WTC11 (cell line): ENCODE results near the gene DOHH. TPM values are rescaled to one million over a fixed set of nuclear protein-coding genes. Genes with fewer than 3 reads are reported as not detected.

Experiments
- ATAC-seq: fragments of 200-7000 bp; cut with Tn5 transposase; 2 replicates; pipeline ENCODE4 v1.10.0; 2021; ENCODE audit warnings: mild to moderate bottlenecking, moderate library complexity
- CTCF ChIA-PET: fragments of 300-600 bp; sonication (Branson Sonifier 250); formaldehyde crosslinking; loops from one replicate; lab custom pipeline; 2021; ENCODE audit warnings: antibody characterized with exemption; lab: Charles Lee
- POLR2A ChIA-PET: fragments of 350-600 bp; sonication (Branson Sonifier 250); formaldehyde crosslinking; loops from one replicate; lab custom pipeline; 2021; ENCODE audit warnings: antibody characterized with exemption; lab: Charles Lee
- DNase-seq: peaks from one replicate; pipeline ENCODE4 v3.0.0; 2021; ENCODE audit warnings: low spot score
- H3K27ac Mint-ChIP-seq: 2 replicates; pipeline ENCODE4 v1.8.0; 2021; ENCODE audit warnings: mixed read lengths
- H3K27me3 Mint-ChIP-seq: 2 replicates; pipeline ENCODE4 v1.8.0; 2021; ENCODE audit warnings: low read depth, mild to moderate bottlenecking, moderate library complexity, mixed read lengths
- H3K36me3 Mint-ChIP-seq: 2 replicates; pipeline ENCODE4 v1.8.0; 2021; ENCODE audit warnings: mixed read lengths
- H3K4me1 Mint-ChIP-seq: 2 replicates; pipeline ENCODE4 v1.8.0; 2022; ENCODE audit warnings: mixed read lengths
- H3K4me3 Mint-ChIP-seq: 2 replicates; pipeline ENCODE4 v1.8.0; 2021; ENCODE audit warnings: mild to moderate bottlenecking, moderate library complexity, mixed read lengths
- H3K9me3 Mint-ChIP-seq: 2 replicates; pipeline ENCODE4 v1.8.0; 2021; ENCODE audit warnings: mixed read lengths
- GABPB1 ChIP-seq: sonication (generic); formaldehyde crosslinking; IDR thresholded peaks from 2 replicates; pipeline ENCODE4 v1.8.1; 2023; ENCODE audit warnings: mild to moderate bottlenecking, missing genetic modification reagents
- GTF2I ChIP-seq: fragments of 250-450 bp; sonication (Bioruptor Pico); conservative IDR thresholded peaks from 2 replicates; pipeline ENCODE4 v1.4.0; 2021; ENCODE audit warnings: mild to moderate bottlenecking
- NFE2L1 ChIP-seq: sonication (generic); formaldehyde crosslinking; IDR thresholded peaks from 2 replicates; pipeline ENCODE4 v1.8.1; 2023; ENCODE audit warnings: missing genetic modification reagents
- NFYB ChIP-seq: sonication (generic); formaldehyde crosslinking; conservative IDR thresholded peaks from 2 replicates; pipeline ENCODE4 v1.8.0; 2022; ENCODE audit warnings: low read depth, missing genetic modification reagents
- SMAD4 ChIP-seq: sonication (generic); formaldehyde crosslinking; IDR thresholded peaks from 2 replicates; pipeline ENCODE4 v1.8.0; 2022; ENCODE audit warnings: mild to moderate bottlenecking, missing genetic modification reagents
- ZBTB21 ChIP-seq: sonication (generic); formaldehyde crosslinking; IDR thresholded peaks from 2 replicates; pipeline ENCODE4 v1.8.1; 2023; ENCODE audit warnings: mild to moderate bottlenecking, missing genetic modification reagents, borderline replicate concordance
- total RNA-seq: library from RNA; stranded (reverse); gene quantifications from 3 replicates; pipeline ENCODE4 v1.2.3, GENCODE V29; 2021
- TF ChIP-seq, protein P1 (sequence below): sonication (generic); formaldehyde crosslinking; IDR thresholded peaks from 2 replicates; pipeline ENCODE4 v1.8.0; 2023; ENCODE audit warnings: mild to moderate bottlenecking, missing genetic modification reagents
- TF ChIP-seq, protein P2 (sequence below): sonication (generic); formaldehyde crosslinking; IDR thresholded peaks from 2 replicates; pipeline ENCODE4 v1.8.1; 2022; ENCODE audit warnings: mild to moderate bottlenecking, missing genetic modification reagents, moderate library complexity, borderline replicate concordance
- TF ChIP-seq, protein P3 (sequence below): sonication (generic); formaldehyde crosslinking; IDR thresholded peaks from 2 replicates; pipeline ENCODE4 v1.8.1; 2023; ENCODE audit warnings: mild to moderate bottlenecking, missing genetic modification reagents
- TF ChIP-seq, protein P4 (sequence below): fragments of 200-600 bp; IDR thresholded peaks from 2 replicates; pipeline ENCODE4 v1.8.0; 2022; ENCODE audit warnings: antibody characterized with exemption
- TF ChIP-seq, protein P5 (sequence below): sonication (generic); formaldehyde crosslinking; IDR thresholded peaks from 2 replicates; pipeline ENCODE4 v1.8.1; 2022; ENCODE audit warnings: missing genetic modification reagents, borderline replicate concordance

The DOHH gene
- total RNA-seq, 1 experiment from 2014 or later: 22.2 TPM

DNA sequence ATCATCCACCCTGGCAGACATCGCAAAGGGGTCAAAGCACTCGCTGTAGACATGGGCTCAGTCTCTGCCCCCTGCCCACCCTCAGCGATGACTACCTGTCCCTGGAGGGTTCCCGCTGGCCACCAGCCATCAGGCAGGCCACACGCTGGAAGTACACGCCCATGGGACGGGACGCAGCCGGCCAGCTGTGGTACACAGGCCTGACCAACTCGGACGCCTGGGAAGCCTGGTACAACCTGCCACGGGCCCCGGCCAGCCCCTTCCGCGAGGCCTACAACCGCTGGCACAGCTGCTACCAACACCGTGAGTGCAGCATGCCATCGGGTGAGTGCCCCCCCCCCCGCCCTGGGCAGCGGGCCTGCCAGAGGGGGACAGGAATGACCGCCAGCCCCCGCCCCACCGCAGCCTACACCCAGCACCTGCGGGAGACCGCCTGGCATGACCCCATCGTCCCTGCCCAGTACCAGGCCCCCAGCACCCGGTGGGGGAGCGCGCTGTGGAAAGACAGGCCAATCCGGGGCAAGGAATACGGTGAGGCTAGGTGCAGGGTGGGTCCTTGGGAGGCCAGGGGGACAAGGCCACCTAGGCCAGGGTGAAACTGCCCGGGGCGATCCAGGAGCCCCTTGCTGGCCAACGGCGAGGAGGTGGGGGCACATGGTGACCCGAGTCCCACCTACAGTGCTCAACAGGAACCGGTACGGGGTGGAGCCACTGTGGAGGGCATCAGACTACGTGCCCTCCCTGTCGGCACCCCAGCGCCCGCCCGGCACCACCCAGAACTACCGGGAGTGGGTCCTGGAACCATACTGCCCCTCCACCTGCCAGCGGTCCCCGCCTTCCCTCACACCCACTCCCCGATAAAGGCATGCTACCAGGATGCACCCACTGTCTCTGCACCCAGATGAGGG, 42.9 kb upstream of the DOHH start:
- DNase-seq (no peak), ATAC-seq (no peak)
- Mint-ChIP-seq H3K4me3 (no peak overlapping the region), H3K27ac (no peak overlapping the region), H3K4me1 (peaks cover 8% of the 10 kb centered on the region), H3K9me3 (peaks cover 4% of the 10 kb centered on the region), H3K36me3 (peaks cover 6% of the 10 kb centered on the region), H3K27me3 (no peaks in the 10 kb centered on the region)
- ChIA-PET POLR2A (no interaction called here), CTCF (interaction anchor here (0.7 to 4.4 kb wide), 3 partner anchors 33 to 258 kb away, joined by 3 to 115 read pairs (median 4); no protein-coding TSS in a partner anchor)
- TF ChIP-seq, protein P1, sequence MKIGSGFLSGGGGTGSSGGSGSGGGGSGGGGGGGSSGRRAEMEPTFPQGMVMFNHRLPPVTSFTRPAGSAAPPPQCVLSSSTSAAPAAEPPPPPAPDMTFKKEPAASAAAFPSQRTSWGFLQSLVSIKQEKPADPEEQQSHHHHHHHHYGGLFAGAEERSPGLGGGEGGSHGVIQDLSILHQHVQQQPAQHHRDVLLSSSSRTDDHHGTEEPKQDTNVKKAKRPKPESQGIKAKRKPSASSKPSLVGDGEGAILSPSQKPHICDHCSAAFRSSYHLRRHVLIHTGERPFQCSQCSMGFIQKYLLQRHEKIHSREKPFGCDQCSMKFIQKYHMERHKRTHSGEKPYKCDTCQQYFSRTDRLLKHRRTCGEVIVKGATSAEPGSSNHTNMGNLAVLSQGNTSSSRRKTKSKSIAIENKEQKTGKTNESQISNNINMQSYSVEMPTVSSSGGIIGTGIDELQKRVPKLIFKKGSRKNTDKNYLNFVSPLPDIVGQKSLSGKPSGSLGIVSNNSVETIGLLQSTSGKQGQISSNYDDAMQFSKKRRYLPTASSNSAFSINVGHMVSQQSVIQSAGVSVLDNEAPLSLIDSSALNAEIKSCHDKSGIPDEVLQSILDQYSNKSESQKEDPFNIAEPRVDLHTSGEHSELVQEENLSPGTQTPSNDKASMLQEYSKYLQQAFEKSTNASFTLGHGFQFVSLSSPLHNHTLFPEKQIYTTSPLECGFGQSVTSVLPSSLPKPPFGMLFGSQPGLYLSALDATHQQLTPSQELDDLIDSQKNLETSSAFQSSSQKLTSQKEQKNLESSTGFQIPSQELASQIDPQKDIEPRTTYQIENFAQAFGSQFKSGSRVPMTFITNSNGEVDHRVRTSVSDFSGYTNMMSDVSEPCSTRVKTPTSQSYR (CRISPR knock-in tag): no peak
- TF ChIP-seq, protein P2, sequence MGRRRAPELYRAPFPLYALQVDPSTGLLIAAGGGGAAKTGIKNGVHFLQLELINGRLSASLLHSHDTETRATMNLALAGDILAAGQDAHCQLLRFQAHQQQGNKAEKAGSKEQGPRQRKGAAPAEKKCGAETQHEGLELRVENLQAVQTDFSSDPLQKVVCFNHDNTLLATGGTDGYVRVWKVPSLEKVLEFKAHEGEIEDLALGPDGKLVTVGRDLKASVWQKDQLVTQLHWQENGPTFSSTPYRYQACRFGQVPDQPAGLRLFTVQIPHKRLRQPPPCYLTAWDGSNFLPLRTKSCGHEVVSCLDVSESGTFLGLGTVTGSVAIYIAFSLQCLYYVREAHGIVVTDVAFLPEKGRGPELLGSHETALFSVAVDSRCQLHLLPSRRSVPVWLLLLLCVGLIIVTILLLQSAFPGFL: no peak
- TF ChIP-seq, protein P3, sequence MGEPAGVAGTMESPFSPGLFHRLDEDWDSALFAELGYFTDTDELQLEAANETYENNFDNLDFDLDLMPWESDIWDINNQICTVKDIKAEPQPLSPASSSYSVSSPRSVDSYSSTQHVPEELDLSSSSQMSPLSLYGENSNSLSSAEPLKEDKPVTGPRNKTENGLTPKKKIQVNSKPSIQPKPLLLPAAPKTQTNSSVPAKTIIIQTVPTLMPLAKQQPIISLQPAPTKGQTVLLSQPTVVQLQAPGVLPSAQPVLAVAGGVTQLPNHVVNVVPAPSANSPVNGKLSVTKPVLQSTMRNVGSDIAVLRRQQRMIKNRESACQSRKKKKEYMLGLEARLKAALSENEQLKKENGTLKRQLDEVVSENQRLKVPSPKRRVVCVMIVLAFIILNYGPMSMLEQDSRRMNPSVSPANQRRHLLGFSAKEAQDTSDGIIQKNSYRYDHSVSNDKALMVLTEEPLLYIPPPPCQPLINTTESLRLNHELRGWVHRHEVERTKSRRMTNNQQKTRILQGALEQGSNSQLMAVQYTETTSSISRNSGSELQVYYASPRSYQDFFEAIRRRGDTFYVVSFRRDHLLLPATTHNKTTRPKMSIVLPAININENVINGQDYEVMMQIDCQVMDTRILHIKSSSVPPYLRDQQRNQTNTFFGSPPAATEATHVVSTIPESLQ (CRISPR knock-in tag): no peak
- TF ChIP-seq ZBTB21: no peak
- TF ChIP-seq SMAD4 (CRISPR knock-in tag): no peak
- no peak for TF ChIP-seq NFYB (CRISPR knock-in tag)
- TF ChIP-seq, protein P4, sequence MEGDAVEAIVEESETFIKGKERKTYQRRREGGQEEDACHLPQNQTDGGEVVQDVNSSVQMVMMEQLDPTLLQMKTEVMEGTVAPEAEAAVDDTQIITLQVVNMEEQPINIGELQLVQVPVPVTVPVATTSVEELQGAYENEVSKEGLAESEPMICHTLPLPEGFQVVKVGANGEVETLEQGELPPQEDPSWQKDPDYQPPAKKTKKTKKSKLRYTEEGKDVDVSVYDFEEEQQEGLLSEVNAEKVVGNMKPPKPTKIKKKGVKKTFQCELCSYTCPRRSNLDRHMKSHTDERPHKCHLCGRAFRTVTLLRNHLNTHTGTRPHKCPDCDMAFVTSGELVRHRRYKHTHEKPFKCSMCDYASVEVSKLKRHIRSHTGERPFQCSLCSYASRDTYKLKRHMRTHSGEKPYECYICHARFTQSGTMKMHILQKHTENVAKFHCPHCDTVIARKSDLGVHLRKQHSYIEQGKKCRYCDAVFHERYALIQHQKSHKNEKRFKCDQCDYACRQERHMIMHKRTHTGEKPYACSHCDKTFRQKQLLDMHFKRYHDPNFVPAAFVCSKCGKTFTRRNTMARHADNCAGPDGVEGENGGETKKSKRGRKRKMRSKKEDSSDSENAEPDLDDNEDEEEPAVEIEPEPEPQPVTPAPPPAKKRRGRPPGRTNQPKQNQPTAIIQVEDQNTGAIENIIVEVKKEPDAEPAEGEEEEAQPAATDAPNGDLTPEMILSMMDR: no peak
- TF ChIP-seq NFE2L1 (CRISPR knock-in tag): no peak

DNA sequence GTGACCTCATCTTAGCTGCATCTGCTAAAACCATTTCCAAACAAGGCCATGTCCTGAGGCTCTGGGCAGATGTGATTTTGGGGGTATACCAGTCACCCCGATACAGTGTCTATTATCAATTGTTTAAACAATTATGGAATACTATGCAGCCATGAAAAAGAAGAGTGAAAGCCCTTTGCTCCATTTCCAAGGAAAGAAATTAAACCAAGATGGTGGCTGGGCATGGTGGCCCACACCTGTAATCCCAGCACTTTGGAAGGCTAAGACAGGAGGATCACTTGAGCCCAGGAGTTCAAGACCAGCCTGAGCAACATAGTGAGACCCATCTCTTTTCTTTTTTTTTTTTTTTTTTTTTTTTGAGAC, 39.3 kb upstream of the DOHH start:
- Mint-ChIP-seq H3K27ac (no peak overlapping the region), H3K4me1 (peaks cover 9% of the 10 kb centered on the region), H3K36me3 (peaks cover 15% of the 10 kb centered on the region), H3K9me3 (peaks cover 4% of the 10 kb centered on the region), H3K4me3 (no peak overlapping the region), H3K27me3 (no peaks in the 10 kb centered on the region)
- CTCF ChIA-PET: interaction anchor here (0.6 to 3.4 kb wide), 2 partner anchors 13 to 14 kb away, joined by 3 to 22 read pairs; no protein-coding TSS in a partner anchor
- ATAC-seq: no peak
- TF ChIP-seq GABPB1: no peak
- peak; percentile 81; the same call in 1 of the 2 replicates for TF ChIP-seq GTF2I (CRISPR knock-in tag)
- TF ChIP-seq, all 79 proteins: peak for 1
- no peak for DNase-seq
- POLR2A ChIA-PET: interaction anchor here (0.7 kb wide), 1 partner anchor 1112 kb away, joined by 4 read pairs; the partner anchor contains the start of gene TIMM13

DNA sequence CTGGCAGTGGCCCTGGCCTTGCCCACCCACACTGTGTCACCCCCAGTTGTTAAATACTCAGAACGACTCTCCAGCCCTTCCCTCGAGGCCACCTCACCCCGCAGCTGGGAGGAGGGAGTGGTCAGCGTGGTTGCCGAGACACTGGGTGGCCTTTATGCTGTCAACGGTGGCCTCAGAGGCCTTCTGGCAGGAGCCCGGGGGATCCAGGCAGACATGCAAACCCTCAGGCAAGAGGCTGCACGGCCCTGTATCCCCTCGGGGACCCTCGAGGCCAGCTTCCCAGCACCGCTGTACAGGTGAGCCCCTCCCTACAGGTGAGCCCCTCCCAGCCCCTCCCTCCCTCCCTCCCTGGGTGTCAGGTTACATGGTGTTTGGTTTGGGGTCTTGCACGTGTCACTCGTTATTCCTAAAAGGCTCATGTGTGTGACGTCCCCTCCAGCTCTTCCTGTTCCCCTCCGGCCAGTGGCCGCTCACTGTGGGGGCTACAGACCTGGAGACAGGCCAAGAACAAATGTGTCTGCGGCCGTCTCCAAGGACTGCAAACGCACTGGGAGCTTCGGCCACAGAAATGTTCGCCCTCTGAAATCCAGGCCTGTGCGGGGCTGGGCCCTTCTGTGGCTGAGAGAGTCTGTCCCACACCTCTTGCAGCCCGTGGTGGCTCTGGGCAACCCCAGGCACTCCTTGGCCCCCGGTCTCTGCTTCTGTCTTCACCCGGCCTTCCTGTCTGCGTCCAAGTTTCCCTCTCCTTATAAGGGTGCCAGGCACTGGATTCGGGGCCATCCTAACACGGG, 38.7 kb upstream of the DOHH start, which contains the start of gene TEKTIP1:
Gene TEKTIP1 (plus strand): TSS at position 210 of the 791 bp plus-strand sequence. CDS start 4 bp downstream, at position 214.
- peak; percentile 43 for ATAC-seq

More for the DNA sequence above, 38.7 kb upstream of the DOHH start, which contains the start of gene TEKTIP1:
- peak within 1 kb of the TSS; percentile 53; the same call in 1 of the 2 replicates for H3K27ac Mint-ChIP-seq
- H3K27me3 Mint-ChIP-seq: no peaks in the 10 kb centered on the region
- peak; percentile 34 for DNase-seq
- POLR2A ChIA-PET: interaction anchor here (0.6 to 0.8 kb wide), 2 partner anchors 21 to 391 kb away, joined by 3 read pairs; no protein-coding TSS in a partner anchor
- CTCF ChIA-PET: interaction anchor here (0.9 to 3.4 kb wide), 5 partner anchors 13 to 38 kb away, joined by 6 to 22 read pairs (median 7); no protein-coding TSS in a partner anchor
- H3K4me1 Mint-ChIP-seq: peaks cover 9% of the 10 kb centered on the region
- no peak within 1 kb of the TSS for H3K4me3 Mint-ChIP-seq
- peaks cover 4% of the 10 kb centered on the region for H3K9me3 Mint-ChIP-seq
- H3K36me3 Mint-ChIP-seq: peaks cover 18% of the 10 kb centered on the region
- TF ChIP-seq, protein P5, sequence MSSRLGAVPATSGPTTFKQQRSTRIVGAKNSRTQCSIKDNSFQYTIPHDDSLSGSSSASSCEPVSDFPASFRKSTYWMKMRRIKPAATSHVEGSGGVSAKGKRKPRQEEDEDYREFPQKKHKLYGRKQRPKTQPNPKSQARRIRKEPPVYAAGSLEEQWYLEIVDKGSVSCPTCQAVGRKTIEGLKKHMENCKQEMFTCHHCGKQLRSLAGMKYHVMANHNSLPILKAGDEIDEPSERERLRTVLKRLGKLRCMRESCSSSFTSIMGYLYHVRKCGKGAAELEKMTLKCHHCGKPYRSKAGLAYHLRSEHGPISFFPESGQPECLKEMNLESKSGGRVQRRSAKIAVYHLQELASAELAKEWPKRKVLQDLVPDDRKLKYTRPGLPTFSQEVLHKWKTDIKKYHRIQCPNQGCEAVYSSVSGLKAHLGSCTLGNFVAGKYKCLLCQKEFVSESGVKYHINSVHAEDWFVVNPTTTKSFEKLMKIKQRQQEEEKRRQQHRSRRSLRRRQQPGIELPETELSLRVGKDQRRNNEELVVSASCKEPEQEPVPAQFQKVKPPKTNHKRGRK (CRISPR knock-in tag): no peak
